ENCODE results near the gene UBE2R2.

DNA sequence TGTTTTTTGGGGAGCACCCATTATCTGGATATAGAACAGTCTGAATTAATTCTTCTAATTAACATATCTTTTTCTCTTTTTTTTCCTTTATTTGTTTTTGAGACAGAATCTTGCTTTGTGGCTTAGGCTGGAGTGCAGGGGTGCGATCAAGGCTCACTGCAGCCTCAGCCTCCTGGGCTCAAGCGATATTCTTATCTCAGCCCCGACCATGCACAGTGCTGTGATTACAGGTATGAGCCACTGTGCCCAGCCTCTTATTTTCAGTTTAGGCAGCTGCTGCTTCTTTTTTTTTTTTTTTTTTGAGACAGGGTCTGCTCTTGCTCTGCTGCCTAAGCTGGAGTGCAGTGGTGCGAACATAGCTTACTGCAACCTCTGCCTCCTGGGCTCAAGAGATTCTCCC, 20.2 kb downstream of the UBE2R2 start:
- TF ChIP-seq POLR2AphosphoS5 (IDR thresholded peaks at IDR 0.05; ENCODE audit: low read depth, low read length) (no peak), SIN3A (IDR thresholded peaks at IDR 0.05; ENCODE audit: borderline replicate concordance, insufficient read depth, low read length) (no peak), FOXP2 (optimal IDR thresholded peaks at IDR 0.05; ENCODE audit: borderline replicate concordance, extremely low read depth, extremely low read length, insufficient read depth) (no peak)
- TF ChIP-seq, protein P1, sequence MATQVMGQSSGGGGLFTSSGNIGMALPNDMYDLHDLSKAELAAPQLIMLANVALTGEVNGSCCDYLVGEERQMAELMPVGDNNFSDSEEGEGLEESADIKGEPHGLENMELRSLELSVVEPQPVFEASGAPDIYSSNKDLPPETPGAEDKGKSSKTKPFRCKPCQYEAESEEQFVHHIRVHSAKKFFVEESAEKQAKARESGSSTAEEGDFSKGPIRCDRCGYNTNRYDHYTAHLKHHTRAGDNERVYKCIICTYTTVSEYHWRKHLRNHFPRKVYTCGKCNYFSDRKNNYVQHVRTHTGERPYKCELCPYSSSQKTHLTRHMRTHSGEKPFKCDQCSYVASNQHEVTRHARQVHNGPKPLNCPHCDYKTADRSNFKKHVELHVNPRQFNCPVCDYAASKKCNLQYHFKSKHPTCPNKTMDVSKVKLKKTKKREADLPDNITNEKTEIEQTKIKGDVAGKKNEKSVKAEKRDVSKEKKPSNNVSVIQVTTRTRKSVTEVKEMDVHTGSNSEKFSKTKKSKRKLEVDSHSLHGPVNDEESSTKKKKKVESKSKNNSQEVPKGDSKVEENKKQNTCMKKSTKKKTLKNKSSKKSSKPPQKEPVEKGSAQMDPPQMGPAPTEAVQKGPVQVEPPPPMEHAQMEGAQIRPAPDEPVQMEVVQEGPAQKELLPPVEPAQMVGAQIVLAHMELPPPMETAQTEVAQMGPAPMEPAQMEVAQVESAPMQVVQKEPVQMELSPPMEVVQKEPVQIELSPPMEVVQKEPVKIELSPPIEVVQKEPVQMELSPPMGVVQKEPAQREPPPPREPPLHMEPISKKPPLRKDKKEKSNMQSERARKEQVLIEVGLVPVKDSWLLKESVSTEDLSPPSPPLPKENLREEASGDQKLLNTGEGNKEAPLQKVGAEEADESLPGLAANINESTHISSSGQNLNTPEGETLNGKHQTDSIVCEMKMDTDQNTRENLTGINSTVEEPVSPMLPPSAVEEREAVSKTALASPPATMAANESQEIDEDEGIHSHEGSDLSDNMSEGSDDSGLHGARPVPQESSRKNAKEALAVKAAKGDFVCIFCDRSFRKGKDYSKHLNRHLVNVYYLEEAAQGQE (IDR thresholded peaks at IDR 0.05; ENCODE audit: insufficient read depth in 1 of 2, low read depth in 2 of 2, low read length in 2 of 2): no peak
